Uterus (tissue), 2 donors: ENCODE data around the gene HSCB.

Source experiments
- CTCF ChIP-seq, 4 experiments: fragments of 200-600 bp in 2 of 4; fragments of 450-650 bp in 2 of 4; sonication (generic) in 2 of 4; IDR thresholded peaks; one replicate each; pipeline ENCODE4 v1.5.1; 2016 to 2019; ENCODE audit warnings: antibody characterized with exemption in 4 of 4, mild to moderate bottlenecking in 2 of 4, moderate library complexity in 1 of 4
- POLR2A ChIP-seq, 2 donors: fragments of 450-650 bp; IDR thresholded peaks; one replicate each; pipeline ENCODE4 v1.6.1; 2016; ENCODE audit warnings: antibody characterized with exemption in 2 of 2, mild to moderate bottlenecking in 1 of 2, moderate library complexity in 1 of 2

GRCh38 chr22:28703436-28703835, 38.4 kb upstream of the HSCB start:
- no peak for TF ChIP-seq CTCF (IDR thresholded peaks at IDR 0.05)
- no peak for TF ChIP-seq POLR2A (IDR thresholded peaks at IDR 0.05)
